ENCODE results near the gene PRR13. TPM values are rescaled to one million over a fixed set of nuclear protein-coding genes. Genes with fewer than 3 reads are reported as not detected.

PRR13 gene
- total RNA-seq, 2 experiments from 2014 or later: 83.9 to 230 TPM

GRCh38 chr12:53402871-53403270 is 38.7 kb upstream of the PRR13 start:
- Histone ChIP-seq H3K4me3 (ENCODE audit: low read depth, low read length, poor library complexity, severe bottlenecking) (no peak overlapping the region), H3K36me3 (ENCODE audit: insufficient read depth, low read length) (peaks cover 60% of the 10 kb centered on the region), H2AFZ (ENCODE audit: low read length) (no peak overlapping the region), H3K27ac (ENCODE audit: low read depth, low read length, poor library complexity, severe bottlenecking) (no peak overlapping the region), H3K4me1 (ENCODE audit: insufficient read depth, low read length, poor library complexity, severe bottlenecking) (no peaks in the 10 kb centered on the region), H3K9me3 (ENCODE audit: low read length) (no peaks in the 10 kb centered on the region), H3K9me2 (ENCODE audit: insufficient read depth, low read length) (no peaks in the 10 kb centered on the region), H4K20me1 (ENCODE audit: insufficient read depth, low read length) (no peaks in the 10 kb centered on the region), H3K4me2 (ENCODE audit: low read length) (no peak overlapping the region), H3K79me2 (ENCODE audit: insufficient read depth, low read depth, low read length) (peaks cover 37% of the 10 kb centered on the region)
- no TSS peak for BruUV-seq (replicated peaks)
- TF ChIP-seq EZH2phosphoT487 (IDR thresholded peaks at IDR 0.05; ENCODE audit: borderline replicate concordance, low read depth, low read length): no peak
- TF ChIP-seq, protein P1, sequence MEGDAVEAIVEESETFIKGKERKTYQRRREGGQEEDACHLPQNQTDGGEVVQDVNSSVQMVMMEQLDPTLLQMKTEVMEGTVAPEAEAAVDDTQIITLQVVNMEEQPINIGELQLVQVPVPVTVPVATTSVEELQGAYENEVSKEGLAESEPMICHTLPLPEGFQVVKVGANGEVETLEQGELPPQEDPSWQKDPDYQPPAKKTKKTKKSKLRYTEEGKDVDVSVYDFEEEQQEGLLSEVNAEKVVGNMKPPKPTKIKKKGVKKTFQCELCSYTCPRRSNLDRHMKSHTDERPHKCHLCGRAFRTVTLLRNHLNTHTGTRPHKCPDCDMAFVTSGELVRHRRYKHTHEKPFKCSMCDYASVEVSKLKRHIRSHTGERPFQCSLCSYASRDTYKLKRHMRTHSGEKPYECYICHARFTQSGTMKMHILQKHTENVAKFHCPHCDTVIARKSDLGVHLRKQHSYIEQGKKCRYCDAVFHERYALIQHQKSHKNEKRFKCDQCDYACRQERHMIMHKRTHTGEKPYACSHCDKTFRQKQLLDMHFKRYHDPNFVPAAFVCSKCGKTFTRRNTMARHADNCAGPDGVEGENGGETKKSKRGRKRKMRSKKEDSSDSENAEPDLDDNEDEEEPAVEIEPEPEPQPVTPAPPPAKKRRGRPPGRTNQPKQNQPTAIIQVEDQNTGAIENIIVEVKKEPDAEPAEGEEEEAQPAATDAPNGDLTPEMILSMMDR (conservative IDR thresholded peaks at IDR 0.05; ENCODE audit: low read length): no peak
- no peak for DNase-seq (ENCODE audit: low spot score)
- POLR2A ChIA-PET: no interaction called here
- intact Hi-C loops (cut with micrococcal nuclease; ENCODE audit: unreplicated experiment): no loop called here
- CTCF ChIA-PET (ENCODE audit: unreplicated experiment): no interaction called here

DNA sequence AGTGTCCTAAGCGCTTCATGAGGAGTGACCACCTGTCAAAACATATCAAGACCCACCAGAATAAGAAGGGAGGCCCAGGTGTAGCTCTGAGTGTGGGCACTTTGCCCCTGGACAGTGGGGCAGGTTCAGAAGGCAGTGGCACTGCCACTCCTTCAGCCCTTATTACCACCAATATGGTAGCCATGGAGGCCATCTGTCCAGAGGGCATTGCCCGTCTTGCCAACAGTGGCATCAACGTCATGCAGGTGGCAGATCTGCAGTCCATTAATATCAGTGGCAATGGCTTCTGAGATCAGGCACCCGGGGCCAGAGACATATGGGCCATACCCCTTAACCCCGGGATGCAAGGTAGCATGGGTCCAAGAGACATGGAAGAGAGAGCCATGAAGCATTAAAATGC is 30.6 kb upstream of the PRR13 start:
- Histone ChIP-seq H3K4me3 (ENCODE audit: low read depth, low read length, poor library complexity, severe bottlenecking) (no peak overlapping the region), H4K20me1 (ENCODE audit: insufficient read depth, low read length) (no peaks in the 10 kb centered on the region), H3K4me2 (ENCODE audit: low read length) (no peak overlapping the region), H3K27ac (ENCODE audit: low read depth, low read length, poor library complexity, severe bottlenecking) (no peak overlapping the region), H2AFZ (ENCODE audit: low read length) (no peak overlapping the region), H3K9me2 (ENCODE audit: insufficient read depth, low read length) (no peaks in the 10 kb centered on the region), H3K79me2 (ENCODE audit: insufficient read depth, low read depth, low read length) (no peaks in the 10 kb centered on the region), H3K36me3 (ENCODE audit: insufficient read depth, low read length) (peaks cover 71% of the 10 kb centered on the region), H3K9me3 (ENCODE audit: low read length) (no peaks in the 10 kb centered on the region), H3K4me1 (ENCODE audit: insufficient read depth, low read length, poor library complexity, severe bottlenecking) (peaks cover 8% of the 10 kb centered on the region)
- TF ChIP-seq, protein P1 (conservative IDR thresholded peaks at IDR 0.05; ENCODE audit: low read length): no peak
- no peak for TF ChIP-seq EZH2phosphoT487 (IDR thresholded peaks at IDR 0.05; ENCODE audit: borderline replicate concordance, low read depth, low read length)
- CTCF ChIA-PET (ENCODE audit: unreplicated experiment): no interaction called here
- no peak for DNase-seq (ENCODE audit: low spot score)
- POLR2A ChIA-PET: no interaction called here
- no TSS peak for BruUV-seq (replicated peaks)
- intact Hi-C loops (cut with micrococcal nuclease; ENCODE audit: unreplicated experiment): no loop called here

GRCh38 chr12:53413485-53414204 is 27.9 kb upstream of the PRR13 start:
- Histone ChIP-seq H3K27ac (ENCODE audit: low read depth, low read length, poor library complexity, severe bottlenecking) (no peak overlapping the region), H4K20me1 (ENCODE audit: insufficient read depth, low read length) (no peaks in the 10 kb centered on the region), H3K4me2 (ENCODE audit: low read length) (no peak overlapping the region), H3K4me3 (ENCODE audit: low read depth, low read length, poor library complexity, severe bottlenecking) (no peak overlapping the region), H3K9me2 (ENCODE audit: insufficient read depth, low read length) (no peaks in the 10 kb centered on the region), H2AFZ (ENCODE audit: low read length) (no peak overlapping the region), H3K79me2 (ENCODE audit: insufficient read depth, low read depth, low read length) (no peaks in the 10 kb centered on the region), H3K9me3 (ENCODE audit: low read length) (no peaks in the 10 kb centered on the region), H3K36me3 (ENCODE audit: insufficient read depth, low read length) (peaks cover 50% of the 10 kb centered on the region), H3K4me1 (ENCODE audit: insufficient read depth, low read length, poor library complexity, severe bottlenecking) (peaks cover 8% of the 10 kb centered on the region)
- intact Hi-C loops (cut with micrococcal nuclease; ENCODE audit: unreplicated experiment): no loop called here
- ChIA-PET POLR2A (interaction anchor here (0.5 to 1.8 kb wide), 5 partner anchors 12 to 1033 kb away, joined by 3 to 6 read pairs (median 3); partner anchors contain the start of gene AAAS), CTCF (ENCODE audit: unreplicated experiment) (interaction anchor here (0.5 kb wide), 1 partner anchor 84 kb away, joined by 3 read pairs; no protein-coding TSS in a partner anchor)
- DNase-seq (ENCODE audit: low spot score): no peak
- no TSS peak for BruUV-seq (replicated peaks)
- TF ChIP-seq EZH2phosphoT487 (IDR thresholded peaks at IDR 0.05; ENCODE audit: borderline replicate concordance, low read depth, low read length): no peak
- TF ChIP-seq, protein P1 (conservative IDR thresholded peaks at IDR 0.05; ENCODE audit: low read length): no peak
